Hair follicle dermal papilla cell (primary cell): ENCODE measurements around the gene ID3. TPM values are rescaled to one million over a fixed set of nuclear protein-coding genes. Genes with fewer than 3 reads are reported as not detected.

Experiments used
- total RNA-seq: library from RNA; depleted of rRNA; stranded (reverse); fragments of >200 nt; gene quantifications from 2 replicates; pipeline ENCODE4 v1.2.3, GENCODE V29; 2012

Gene ID3, protein sequence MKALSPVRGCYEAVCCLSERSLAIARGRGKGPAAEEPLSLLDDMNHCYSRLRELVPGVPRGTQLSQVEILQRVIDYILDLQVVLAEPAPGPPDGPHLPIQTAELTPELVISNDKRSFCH
- total RNA-seq = 29.5 and 45.7 TPM in 2 replicates

DNA sequence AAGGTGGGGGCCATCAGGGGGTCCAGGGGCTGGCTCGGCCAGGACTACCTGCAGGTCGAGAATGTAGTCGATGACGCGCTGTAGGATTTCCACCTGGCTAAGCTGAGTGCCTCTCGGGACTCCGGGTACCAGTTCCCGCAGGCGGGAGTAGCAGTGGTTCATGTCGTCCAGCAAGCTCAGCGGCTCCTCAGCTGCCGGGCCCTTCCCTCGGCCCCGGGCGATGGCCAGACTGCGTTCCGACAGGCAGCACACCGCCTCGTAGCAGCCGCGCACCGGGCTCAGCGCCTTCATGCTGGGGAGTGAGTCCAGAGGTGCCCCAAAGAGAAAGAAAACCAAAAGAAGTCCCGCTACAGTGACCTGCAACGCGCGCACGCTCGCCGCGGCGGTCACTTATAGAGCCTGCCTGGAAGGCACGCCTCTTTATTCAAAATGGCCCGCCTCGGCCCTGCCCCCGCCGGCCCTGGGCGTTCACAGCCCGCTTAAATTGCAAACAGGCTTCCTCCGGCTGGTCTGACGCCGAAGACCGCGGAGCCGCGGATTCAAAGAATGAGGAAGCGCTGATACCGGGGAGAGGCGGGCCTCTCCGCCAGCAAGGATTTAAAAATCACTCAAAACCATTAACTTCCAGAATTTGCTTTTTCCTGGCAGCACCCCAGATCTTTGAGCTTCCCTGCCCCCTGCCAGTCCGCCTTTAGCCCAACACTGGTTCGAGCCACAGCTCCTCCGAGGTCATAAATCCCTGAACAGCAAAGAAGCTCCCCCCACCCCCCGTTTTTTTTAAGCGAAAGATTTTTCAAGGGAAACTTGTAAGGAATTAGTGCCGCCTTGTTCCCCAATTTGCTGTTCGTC lies at the start of gene ID3:
ID3 (minus strand) TSS at position 366 of the 849 bp plus-strand sequence; CDS start at position 291, 75 bp downstream.

DNA sequence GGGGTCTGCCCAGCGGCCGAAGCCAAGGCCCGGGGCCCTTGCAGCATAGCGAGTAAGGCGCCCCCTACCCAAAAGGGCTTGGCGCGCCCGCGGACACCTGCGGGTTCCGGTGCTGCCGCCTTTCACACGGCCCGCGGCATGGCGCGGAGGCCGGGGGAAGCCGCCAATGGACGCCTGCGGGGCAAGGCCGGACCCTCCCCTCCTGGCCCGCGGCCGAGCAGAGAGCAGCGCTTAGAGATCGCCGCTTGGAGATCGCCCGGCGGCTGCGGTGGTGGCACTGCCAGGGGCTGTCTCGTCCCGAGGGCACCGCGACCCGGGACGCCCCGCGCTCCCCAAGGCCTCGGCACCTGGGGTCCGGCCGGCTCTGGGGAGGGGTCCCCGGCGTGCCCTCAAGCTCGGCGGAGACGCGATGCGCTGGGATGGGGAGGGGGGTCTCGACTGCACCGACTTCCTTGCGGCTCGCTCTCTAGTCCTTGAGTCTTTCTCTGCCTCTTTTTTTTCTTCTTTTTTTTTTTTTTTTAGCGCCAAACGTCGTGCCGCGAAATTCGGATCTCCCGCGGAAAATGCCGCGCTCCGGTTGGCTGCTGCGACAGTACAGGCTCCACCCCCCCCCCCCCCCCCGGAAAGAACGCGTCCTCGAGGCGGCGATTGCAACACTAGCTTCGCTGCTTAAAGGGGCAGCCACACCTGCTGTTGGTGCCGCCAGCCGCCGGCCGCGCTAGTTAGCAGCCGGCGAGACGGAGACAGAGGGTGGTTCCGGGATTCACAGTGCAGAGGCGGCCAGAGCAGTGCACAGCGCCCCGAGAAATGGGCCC lies 28.3 kb downstream of the ID3 start, which contains the start of gene E2F2:
E2F2 (minus strand) TSS at position 487 of the 815 bp plus-strand sequence; CDS start at position 47, 440 bp downstream.

Other genes with a start within 250 kb of the ID3 start
- 49.5 and 52.4 TPM in 2 replicates for gene HNRNPR, start 215.2 kb downstream of the ID3 start, total RNA-seq
- gene ZNF436, start 189.7 kb downstream of the ID3 start, total RNA-seq = 31.9 and 39.1 TPM in 2 replicates
- 21.0 and 21.6 TPM in 2 replicates for gene TCEA3, start 134.8 kb downstream of the ID3 start, total RNA-seq
- gene ASAP3, start 75.3 kb downstream of the ID3 start, total RNA-seq = 65.1 and 90.9 TPM in 2 replicates
- 0.16 and 0.24 TPM in 2 replicates for gene E2F2, start 28.3 kb downstream of the ID3 start, total RNA-seq
- 296 and 311 TPM in 2 replicates for gene RPL11, start 132.3 kb upstream of the ID3 start, total RNA-seq
- 47.9 and 51.4 TPM in 2 replicates for gene ELOA, start 184.0 kb upstream of the ID3 start, total RNA-seq
- 27.4 and 30.5 TPM in 2 replicates for gene PITHD1, start 218.9 kb upstream of the ID3 start, total RNA-seq
- gene LYPLA2, start 231.6 kb upstream of the ID3 start, total RNA-seq = 36.7 and 45.1 TPM in 2 replicates
- gene GALE, start 241.3 kb upstream of the ID3 start, total RNA-seq = 15.3 and 16.9 TPM in 2 replicates